COLO668 (cell line): ENCODE results near the gene RPL10.
A peak's percentile ranks its signal among the peaks of the same experiment; 100 is the strongest.

ENCODE experiments used
- DNase-seq: peaks from one replicate; lab custom pipeline; 2025; ENCODE audit not compliant: unreplicated experiment; lab: John Stamatoyannopoulos, UW

RPL10 gene

GRCh38 chrX:154360155-154360713, 37.9 kb upstream of the RPL10 start:
- DNase-seq = no peak

GRCh38 chrX:154362085-154362742, 36.0 kb upstream of the RPL10 start:
- DNase-seq = no peak

- DNase-seq = no peak
Measured at GRCh38 chrX:154363706-154364439, 34.3 kb upstream of the RPL10 start.

- DNase-seq = no peak
Measured at GRCh38 chrX:154365052-154365600, 33.1 kb upstream of the RPL10 start.

- DNase-seq = no peak
Measured at GRCh38 chrX:154365997-154366665, 32.0 kb upstream of the RPL10 start.

- DNase-seq = no peak
Measured at GRCh38 chrX:154366666-154367055, 31.5 kb upstream of the RPL10 start.

GRCh38 chrX:154367474-154368308, 30.5 kb upstream of the RPL10 start:
- DNase-seq = no peak

- peak; percentile 90 for DNase-seq
Measured at GRCh38 chrX:154368630-154369448, 29.3 kb upstream of the RPL10 start.

GRCh38 chrX:154369449-154370299, 28.5 kb upstream of the RPL10 start:
- peak; percentile 50 for DNase-seq

- DNase-seq = peak; percentile 60
Measured at GRCh38 chrX:154370300-154371016, 27.7 kb upstream of the RPL10 start.

GRCh38 chrX:154371017-154371788, 27.0 kb upstream of the RPL10 start:
- peak; percentile 96 for DNase-seq

- DNase-seq = peak; percentile 70
Measured at GRCh38 chrX:154371789-154372300, 26.3 kb upstream of the RPL10 start.

- DNase-seq = no peak
Measured at GRCh38 chrX:154372612-154373022, 25.6 kb upstream of the RPL10 start.

- peak; percentile 86 for DNase-seq
Measured at GRCh38 chrX:154373340-154374306, 24.6 kb upstream of the RPL10 start.

- DNase-seq = peak; percentile 88
Measured at GRCh38 chrX:154374313-154375155, 23.6 kb upstream of the RPL10 start, which contains the start of gene FLNA. Gene FLNA (minus strand): TSS chrX:154374634. CDS start chrX:154371245, 3,389 bp downstream.
